ENCODE data around the gene CHFR.
A peak's percentile ranks its signal among the peaks of the same experiment; 100 is the strongest.
"Not testable (repeated sequence)": the region's sequence is repeated elsewhere in the genome, so short reads cannot be mapped to it uniquely, and the experiment has no call there.

Gene CHFR

DNA sequence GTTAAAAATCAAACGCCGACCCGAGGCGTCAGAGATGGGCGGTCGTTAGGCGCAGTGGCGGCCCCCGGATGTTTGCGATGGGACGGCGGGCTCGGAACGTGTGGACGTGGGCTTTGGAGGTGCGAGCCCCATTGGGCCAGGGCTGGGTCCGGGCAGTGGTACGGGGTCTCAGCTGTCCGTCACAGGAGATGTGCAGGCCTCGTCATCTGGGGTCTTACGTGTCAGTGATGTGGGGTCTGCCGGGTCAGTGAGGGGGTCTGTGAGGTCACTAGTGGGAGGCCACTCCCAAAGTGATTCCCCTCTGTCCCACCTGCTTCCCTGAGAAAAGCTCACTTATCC, 21.6 kb upstream of the CHFR start:
- Histone ChIP-seq H2AFZ (ENCODE audit: low read length, unreplicated experiment) (peak overlapping the region; percentile 65), H3K36me3 (ENCODE audit: insufficient read depth, low read length) (no peaks in the 10 kb centered on the region), H3K27ac (ENCODE audit: low read depth, low read length) (peak overlapping the region; percentile 77)

GRCh38 chr12:132908145-132909029, 21.0 kb upstream of the CHFR start:
- Histone ChIP-seq H3K36me3 (ENCODE audit: insufficient read depth, low read length) (no peaks in the 10 kb centered on the region), H3K27me3 (ENCODE audit: insufficient read depth, low read length) (no peaks in the 10 kb centered on the region), H3K4me1 (ENCODE audit: control insufficient read depth, insufficient read depth, low read length, unreplicated experiment) (peaks cover 3% of the 10 kb centered on the region), H3K79me2 (ENCODE audit: control insufficient read depth, insufficient read depth, low read length, unreplicated experiment) (no peaks in the 10 kb centered on the region), H3K4me3 (ENCODE audit: low read depth, low read length) (peak overlapping the region; percentile 83), H2AFZ (ENCODE audit: low read length, unreplicated experiment) (peak overlapping the region; percentile 65), H3K27ac (ENCODE audit: low read depth, low read length) (peak overlapping the region; percentile 77)

More for the DNA sequence above, 21.6 kb upstream of the CHFR start:
- peak overlapping the region; percentile 83 for H3K4me3 ChIP-seq (ENCODE audit: low read depth, low read length)
- no peaks in the 10 kb centered on the region for H3K27me3 ChIP-seq (ENCODE audit: insufficient read depth, low read length)
- H3K79me2 ChIP-seq (ENCODE audit: control insufficient read depth, insufficient read depth, low read length, unreplicated experiment), result no peaks in the 10 kb centered on the region
- H3K4me1 ChIP-seq (ENCODE audit: control insufficient read depth, insufficient read depth, low read length, unreplicated experiment), result peaks cover 3% of the 10 kb centered on the region

DNA sequence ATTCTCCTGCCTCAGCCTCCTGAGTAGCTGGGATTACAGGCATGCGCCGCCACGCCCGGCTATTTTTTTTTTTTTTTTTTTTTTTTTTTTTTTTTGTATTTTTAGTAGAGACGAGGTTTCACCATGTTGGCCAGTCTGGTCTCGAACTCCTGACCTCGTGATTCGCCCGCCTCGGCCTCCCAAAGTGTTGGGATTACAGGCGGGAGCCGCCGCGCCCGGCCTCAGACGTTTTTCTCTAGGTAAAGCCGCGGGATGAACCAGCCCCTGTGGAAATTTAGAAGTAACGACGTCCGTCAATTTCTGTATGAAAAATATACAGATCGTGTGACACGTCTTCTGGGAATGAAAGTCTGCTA, 20.4 kb upstream of the CHFR start:
- H3K27ac ChIP-seq (ENCODE audit: low read depth, low read length), result peak overlapping the region; percentile 77
- peak overlapping the region; percentile 83 for H3K4me3 ChIP-seq (ENCODE audit: low read depth, low read length)
- H3K4me1 ChIP-seq (ENCODE audit: control insufficient read depth, insufficient read depth, low read length, unreplicated experiment); H3K27me3 ChIP-seq (ENCODE audit: insufficient read depth, low read length); H3K36me3 ChIP-seq (ENCODE audit: insufficient read depth, low read length); H3K79me2 ChIP-seq (ENCODE audit: control insufficient read depth, insufficient read depth, low read length, unreplicated experiment): not testable (repeated sequence)
- H2AFZ ChIP-seq (ENCODE audit: low read length, unreplicated experiment), result peak overlapping the region; percentile 90

DNA sequence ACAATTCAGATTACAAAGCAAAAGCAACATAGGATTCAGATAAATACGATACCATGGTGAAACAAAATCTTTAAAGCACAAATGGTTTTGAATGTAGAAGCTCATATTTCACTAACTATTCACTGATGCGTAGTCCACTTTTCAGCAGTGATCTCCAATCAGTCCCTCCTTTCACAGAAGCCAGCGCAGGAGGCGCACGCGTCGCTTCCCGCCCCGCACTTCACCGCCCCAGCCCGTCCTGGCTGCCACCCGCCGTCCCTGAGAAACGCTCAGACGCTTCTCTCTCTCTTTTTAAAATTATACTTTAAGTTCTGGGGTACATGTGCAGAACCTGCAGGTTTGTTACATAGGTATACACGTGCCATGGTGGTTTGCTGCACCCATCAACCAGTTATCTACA, 19.8 kb upstream of the CHFR start:
- H3K36me3 ChIP-seq (ENCODE audit: insufficient read depth, low read length), result no peaks in the 10 kb centered on the region
- no peaks in the 10 kb centered on the region for H3K27me3 ChIP-seq (ENCODE audit: insufficient read depth, low read length)
- peak overlapping the region; percentile 90 for H2AFZ ChIP-seq (ENCODE audit: low read length, unreplicated experiment)
- H3K4me3 ChIP-seq (ENCODE audit: low read depth, low read length), result peak overlapping the region; percentile 83
- H3K79me2 ChIP-seq (ENCODE audit: control insufficient read depth, insufficient read depth, low read length, unreplicated experiment), result no peaks in the 10 kb centered on the region
- H3K4me1 ChIP-seq (ENCODE audit: control insufficient read depth, insufficient read depth, low read length, unreplicated experiment), result peaks cover 3% of the 10 kb centered on the region
- H3K27ac ChIP-seq (ENCODE audit: low read depth, low read length), result no peak overlapping the region

DNA sequence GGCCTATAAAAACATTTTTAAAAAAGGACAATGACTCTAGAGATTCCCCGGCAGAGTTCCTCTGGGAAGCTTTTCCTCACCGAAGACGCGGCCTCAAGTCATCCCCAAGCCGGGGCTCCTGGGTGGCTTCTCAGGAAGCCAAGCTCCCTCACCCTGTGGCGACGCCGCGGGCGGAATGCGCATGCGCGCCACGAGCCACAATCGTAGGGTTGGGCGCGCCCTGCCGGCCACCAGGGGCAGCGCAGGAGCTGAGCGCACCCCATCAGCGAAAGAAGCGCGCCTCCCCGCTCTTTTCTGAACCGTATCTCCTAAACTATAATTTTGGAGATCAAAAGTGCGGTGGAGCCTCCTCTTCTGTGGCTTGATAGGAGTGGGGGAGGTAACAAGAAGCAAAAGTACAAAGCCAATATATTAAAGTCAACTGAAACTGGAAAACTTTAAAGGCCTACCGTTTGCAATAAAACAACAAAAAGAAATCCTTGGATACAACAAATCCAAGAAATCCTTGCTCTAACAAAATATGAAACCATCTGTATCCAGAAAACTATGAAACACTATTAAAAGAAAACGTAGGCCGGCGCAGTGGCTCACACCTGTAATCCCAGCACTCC, 17.4 kb upstream of the CHFR start:
- Histone ChIP-seq H2AFZ (ENCODE audit: low read length, unreplicated experiment) (peak overlapping the region; percentile 3), H3K36me3 (ENCODE audit: insufficient read depth, low read length) (no peaks in the 10 kb centered on the region), H3K27me3 (ENCODE audit: insufficient read depth, low read length) (no peaks in the 10 kb centered on the region), H3K4me3 (ENCODE audit: low read depth, low read length) (no peak overlapping the region), H3K79me2 (ENCODE audit: control insufficient read depth, insufficient read depth, low read length, unreplicated experiment) (no peaks in the 10 kb centered on the region), H3K4me1 (ENCODE audit: control insufficient read depth, insufficient read depth, low read length, unreplicated experiment) (peaks cover 3% of the 10 kb centered on the region), H3K27ac (ENCODE audit: low read depth, low read length) (no peak overlapping the region)

GRCh38 chr12:132899033-132899432, 11.6 kb upstream of the CHFR start:
- Histone ChIP-seq H2AFZ (ENCODE audit: low read length, unreplicated experiment) (no peak overlapping the region), H3K79me2 (ENCODE audit: control insufficient read depth, insufficient read depth, low read length, unreplicated experiment) (no peaks in the 10 kb centered on the region), H3K4me3 (ENCODE audit: low read depth, low read length) (no peak overlapping the region), H3K27me3 (ENCODE audit: insufficient read depth, low read length) (no peaks in the 10 kb centered on the region), H3K27ac (ENCODE audit: low read depth, low read length) (no peak overlapping the region), H3K4me1 (ENCODE audit: control insufficient read depth, insufficient read depth, low read length, unreplicated experiment) (no peaks in the 10 kb centered on the region), H3K36me3 (ENCODE audit: insufficient read depth, low read length) (no peaks in the 10 kb centered on the region)

DNA sequence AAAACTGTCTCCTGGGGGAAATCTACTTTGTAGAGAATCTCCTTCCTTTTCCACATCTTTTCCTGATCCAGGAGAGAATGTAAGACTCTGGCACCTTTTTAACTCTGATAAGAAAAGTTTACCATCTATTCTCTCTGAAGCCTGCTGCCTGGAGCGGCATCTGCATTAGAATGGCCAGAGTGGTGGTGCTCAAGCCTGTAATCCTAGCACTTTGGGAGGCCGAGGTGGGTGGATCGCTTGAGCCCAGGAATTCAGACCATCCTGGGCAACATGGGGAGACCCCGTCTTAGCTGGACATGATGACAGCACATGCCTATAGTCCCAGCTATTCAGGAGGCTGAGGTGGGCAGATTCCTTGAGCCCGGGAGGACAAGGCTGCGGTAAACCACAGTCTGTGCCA, 1.4 kb upstream of the CHFR start:
- H3K27me3 ChIP-seq (ENCODE audit: insufficient read depth, low read length), result no peaks in the 10 kb centered on the region
- peaks cover 25% of the 10 kb centered on the region for H3K79me2 ChIP-seq (ENCODE audit: control insufficient read depth, insufficient read depth, low read length, unreplicated experiment)
- H3K4me3 ChIP-seq (ENCODE audit: low read depth, low read length), result peak overlapping the region; percentile 83
- peaks cover 11% of the 10 kb centered on the region for H3K36me3 ChIP-seq (ENCODE audit: insufficient read depth, low read length)
- H2AFZ ChIP-seq (ENCODE audit: low read length, unreplicated experiment), result peak overlapping the region; percentile 58
- peaks cover 5% of the 10 kb centered on the region for H3K4me1 ChIP-seq (ENCODE audit: control insufficient read depth, insufficient read depth, low read length, unreplicated experiment)
- H3K27ac ChIP-seq (ENCODE audit: low read depth, low read length), result no peak overlapping the region

GRCh38 chr12:132886529-132887477, 602 bp downstream of the CHFR start:
- Histone ChIP-seq H3K79me2 (ENCODE audit: control insufficient read depth, insufficient read depth, low read length, unreplicated experiment) (peaks cover 42% of the 10 kb centered on the region), H2AFZ (ENCODE audit: low read length, unreplicated experiment) (peak overlapping the region; percentile 76), H3K4me1 (ENCODE audit: control insufficient read depth, insufficient read depth, low read length, unreplicated experiment) (peaks cover 5% of the 10 kb centered on the region), H3K36me3 (ENCODE audit: insufficient read depth, low read length) (peaks cover 14% of the 10 kb centered on the region), H3K27ac (ENCODE audit: low read depth, low read length) (peak overlapping the region; percentile 31; the same call in 1 of the 2 replicates), H3K27me3 (ENCODE audit: insufficient read depth, low read length) (no peaks in the 10 kb centered on the region), H3K4me3 (ENCODE audit: low read depth, low read length) (peak overlapping the region; percentile 83)

- peaks cover 14% of the 10 kb centered on the region for H3K36me3 ChIP-seq (ENCODE audit: insufficient read depth, low read length)
- H3K4me1 ChIP-seq (ENCODE audit: control insufficient read depth, insufficient read depth, low read length, unreplicated experiment), result no peaks in the 10 kb centered on the region
- H3K27ac ChIP-seq (ENCODE audit: low read depth, low read length), result no peak overlapping the region
- H2AFZ ChIP-seq (ENCODE audit: low read length, unreplicated experiment), result no peak overlapping the region
- peaks cover 62% of the 10 kb centered on the region for H3K79me2 ChIP-seq (ENCODE audit: control insufficient read depth, insufficient read depth, low read length, unreplicated experiment)
- no peak overlapping the region for H3K4me3 ChIP-seq (ENCODE audit: low read depth, low read length)
- H3K27me3 ChIP-seq (ENCODE audit: insufficient read depth, low read length), result no peaks in the 10 kb centered on the region
Measured at GRCh38 chr12:132881818-132882217, 5.6 kb downstream of the CHFR start.

DNA sequence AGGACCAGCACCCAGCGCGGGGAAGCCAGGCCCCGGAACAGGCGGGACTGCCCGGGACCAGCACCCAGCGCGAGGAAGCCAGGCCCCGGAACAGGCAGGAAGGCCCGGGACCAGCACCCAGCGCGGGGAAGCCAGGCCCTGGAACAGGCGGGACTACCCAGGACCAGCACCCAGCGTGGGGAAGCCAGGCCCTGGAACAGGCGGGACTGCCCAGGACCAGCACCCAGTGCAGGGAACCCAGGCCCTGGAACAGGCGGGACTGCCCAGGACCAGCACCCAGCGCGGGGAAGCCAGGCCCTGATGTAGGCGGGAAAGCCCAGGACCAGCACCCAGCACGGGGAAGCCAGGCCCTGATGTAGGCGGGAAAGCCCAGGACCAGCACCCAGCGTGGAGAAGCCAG, 12.8 kb downstream of the CHFR start:
- H3K27ac ChIP-seq (ENCODE audit: low read depth, low read length); H2AFZ ChIP-seq (ENCODE audit: low read length, unreplicated experiment); H3K4me1 ChIP-seq (ENCODE audit: control insufficient read depth, insufficient read depth, low read length, unreplicated experiment); H3K79me2 ChIP-seq (ENCODE audit: control insufficient read depth, insufficient read depth, low read length, unreplicated experiment); H3K27me3 ChIP-seq (ENCODE audit: insufficient read depth, low read length); H3K4me3 ChIP-seq (ENCODE audit: low read depth, low read length): not testable (repeated sequence)
- peaks cover 30% of the 10 kb centered on the region for H3K36me3 ChIP-seq (ENCODE audit: insufficient read depth, low read length)

Data from ACC112 (cell line).